ENCODE data around the gene HDAC8.
"Not testable (repeated sequence)": the region's sequence is repeated elsewhere in the genome, so short reads cannot be mapped to it uniquely, and the experiment has no call there.

Gene HDAC8

DNA sequence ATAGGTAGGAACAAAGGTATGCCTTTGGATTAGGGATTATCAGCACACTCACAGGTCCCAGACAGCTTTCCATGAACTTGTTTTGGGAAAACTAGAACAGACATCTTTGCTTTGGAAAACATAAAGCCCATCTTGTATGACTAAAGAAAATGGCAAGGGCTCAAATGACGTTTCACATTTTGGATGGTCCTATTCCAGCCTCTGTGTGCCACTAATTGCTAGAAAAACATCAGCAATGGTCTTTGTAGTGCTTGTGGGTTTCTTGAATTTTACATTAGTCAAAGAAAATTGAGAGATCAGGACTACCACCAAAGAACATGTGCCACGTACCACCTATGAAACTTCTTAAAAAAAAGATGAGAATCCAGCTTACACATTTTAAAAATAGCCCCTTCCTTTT is 111.4 kb downstream of the HDAC8 start:
- no peak for DNase-seq (ENCODE audit: low spot score)

DNA sequence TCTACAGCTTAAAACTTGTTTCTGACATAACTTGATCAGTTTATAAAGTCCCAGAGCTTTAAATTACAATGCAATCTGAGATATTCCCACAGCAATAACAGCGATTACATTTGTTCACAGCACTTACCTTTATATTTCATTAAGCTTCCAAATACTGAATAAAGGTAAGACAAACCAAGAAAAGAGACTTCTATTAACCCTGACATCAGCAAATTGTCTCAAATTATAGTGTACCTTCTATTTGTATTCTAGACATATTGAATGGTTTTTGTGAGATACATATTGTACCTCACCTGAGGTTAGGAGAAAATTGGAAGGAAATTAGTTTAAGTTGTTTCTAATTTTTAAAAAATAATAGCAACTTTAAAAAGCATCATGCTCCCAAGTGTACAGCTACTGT is 111.9 kb downstream of the HDAC8 start:
- no peak for DNase-seq (ENCODE audit: low spot score)

DNA sequence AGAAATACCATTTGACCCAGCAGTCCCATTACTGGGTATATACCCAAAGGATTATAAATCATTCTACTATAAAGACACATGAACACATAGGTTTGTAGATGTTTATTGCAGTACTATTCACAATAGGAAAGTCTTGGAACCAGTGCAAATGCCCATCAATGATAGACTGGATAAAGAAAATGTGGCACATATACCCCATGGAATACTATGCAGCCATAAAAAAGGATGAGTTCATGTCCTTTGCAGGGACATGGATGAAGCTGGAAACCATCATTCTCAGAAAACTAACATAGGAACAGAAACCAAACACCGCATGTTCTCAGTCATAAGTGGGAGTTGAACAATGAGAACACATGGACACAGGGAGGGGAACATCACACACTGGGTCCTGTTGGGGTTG is 123.6 kb downstream of the HDAC8 start:
- DNase-seq (ENCODE audit: low spot score): not testable (repeated sequence)

GRCh38 chrX:72440764-72441163 is 131.9 kb downstream of the HDAC8 start:
- not testable (repeated sequence) for DNase-seq (ENCODE audit: low spot score)

GRCh38 chrX:72436010-72436409 is 136.6 kb downstream of the HDAC8 start:
- no peak for DNase-seq (ENCODE audit: low spot score)

DNA sequence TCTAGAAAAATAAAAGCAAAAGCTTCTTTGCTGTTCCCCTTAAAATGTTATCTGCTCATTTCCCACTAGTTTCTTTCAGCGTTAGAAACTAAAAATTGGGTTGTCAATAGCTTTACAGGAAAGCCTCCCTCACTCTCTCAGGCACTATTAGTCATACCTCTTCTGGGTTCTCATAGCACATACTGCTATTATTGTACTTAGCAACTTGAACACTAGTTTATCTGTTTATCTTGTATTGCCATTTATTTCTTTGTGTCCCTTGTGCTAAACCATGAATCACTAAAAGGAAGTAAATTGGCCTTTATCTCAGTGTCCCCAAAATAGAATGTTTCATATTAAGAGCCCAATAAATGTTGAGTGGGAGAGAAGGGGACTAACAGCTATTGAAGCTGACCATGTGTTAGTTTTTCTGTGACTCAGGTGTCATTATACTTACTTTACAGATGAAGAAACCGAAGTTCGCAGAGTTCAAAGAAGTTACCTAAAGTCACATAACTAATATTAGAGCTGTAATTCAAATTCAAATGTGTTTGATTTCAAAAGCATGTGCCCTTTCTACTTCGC is 142.2 kb downstream of the HDAC8 start:
- no peak for DNase-seq (ENCODE audit: low spot score)

DNA sequence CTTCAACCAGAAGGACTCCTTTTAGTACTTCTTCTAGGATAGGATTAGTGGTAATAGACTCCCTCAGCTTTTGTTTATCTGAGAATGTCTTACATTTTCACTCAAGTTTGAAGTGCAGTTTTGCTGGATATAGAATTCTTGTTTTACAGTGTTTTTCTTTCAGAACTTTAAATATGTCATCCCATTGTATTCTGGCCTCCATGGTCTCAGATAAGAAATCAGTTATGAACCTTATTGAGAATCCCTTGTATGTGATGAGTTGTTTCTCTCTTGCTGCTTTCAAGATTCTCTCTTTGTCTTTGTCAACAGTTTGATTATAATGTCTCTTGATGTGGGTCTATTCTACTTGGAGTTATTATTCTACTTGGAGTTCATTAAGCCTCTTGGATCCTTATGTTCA is 150.8 kb downstream of the HDAC8 start:
- no peak for DNase-seq (ENCODE audit: low spot score)

DNA sequence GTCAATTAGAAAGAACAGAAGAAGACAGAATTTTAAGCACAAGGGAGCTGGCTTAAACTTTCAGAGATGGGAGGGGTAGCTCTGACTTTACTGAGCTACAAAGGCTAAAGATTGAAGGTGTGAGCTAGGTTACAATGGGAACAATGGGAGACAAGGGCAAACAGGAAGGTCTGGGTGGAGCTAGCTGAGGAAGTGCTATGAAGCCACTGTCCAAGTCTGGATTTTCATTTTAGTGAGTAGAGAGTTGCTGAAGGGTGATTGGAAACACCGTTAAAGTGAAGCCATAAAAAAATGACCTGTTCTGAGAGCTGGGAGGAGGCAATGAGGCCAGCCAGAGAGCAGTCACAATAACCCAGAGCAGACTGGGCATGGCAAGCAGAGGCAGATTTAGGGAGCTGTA is 162.7 kb downstream of the HDAC8 start:
- no peak for DNase-seq (ENCODE audit: low spot score)

GRCh38 chrX:72408885-72409284 is 163.8 kb downstream of the HDAC8 start:
- DNase-seq (ENCODE audit: low spot score): no peak

GRCh38 chrX:72405136-72405535 is 167.5 kb downstream of the HDAC8 start:
- not testable (repeated sequence) for DNase-seq (ENCODE audit: low spot score)

- DNase-seq (ENCODE audit: low spot score): no peak
Measured at GRCh38 chrX:72402614-72403013, 170.0 kb downstream of the HDAC8 start.

DNA sequence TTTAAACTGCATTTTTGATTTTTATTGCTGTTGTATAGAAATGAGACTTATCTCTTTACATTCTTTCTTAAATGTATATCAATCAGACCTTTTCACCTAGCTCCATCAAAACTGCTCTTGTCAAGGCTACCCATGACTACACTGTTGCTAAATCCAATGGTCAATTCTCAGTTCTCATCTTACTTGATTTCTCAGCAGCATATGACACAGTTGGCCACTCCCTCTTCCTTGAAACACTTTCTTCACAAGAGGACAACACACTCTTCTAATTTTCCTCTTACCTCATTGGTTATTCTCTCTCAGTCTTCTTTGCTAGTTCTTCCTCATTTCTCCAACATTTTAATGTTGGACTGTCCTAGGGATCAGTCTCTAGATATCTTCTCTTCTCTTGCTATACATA is 172.8 kb downstream of the HDAC8 start:
- DNase-seq (ENCODE audit: low spot score): no peak

DNA sequence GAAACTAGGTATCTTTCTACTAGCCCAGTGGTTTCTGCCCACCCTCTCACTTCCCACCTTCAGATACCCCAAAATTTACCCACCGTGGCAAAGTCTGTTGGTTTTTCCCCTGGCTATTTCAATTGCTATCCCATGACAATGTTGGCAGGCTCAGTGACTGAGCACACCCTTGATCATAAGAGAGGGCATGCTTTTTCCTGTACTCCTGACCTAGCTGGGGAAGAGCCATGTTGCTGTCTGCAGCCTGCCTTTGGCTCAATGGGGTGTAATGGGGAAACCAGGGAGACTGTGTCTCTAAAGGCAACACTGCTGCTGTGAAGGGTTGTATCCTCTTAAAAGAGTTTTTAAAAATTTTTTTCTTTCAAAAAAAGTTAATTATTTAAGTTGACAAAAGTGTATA is 176.5 kb downstream of the HDAC8 start:
- no peak for DNase-seq (ENCODE audit: low spot score)

DNA sequence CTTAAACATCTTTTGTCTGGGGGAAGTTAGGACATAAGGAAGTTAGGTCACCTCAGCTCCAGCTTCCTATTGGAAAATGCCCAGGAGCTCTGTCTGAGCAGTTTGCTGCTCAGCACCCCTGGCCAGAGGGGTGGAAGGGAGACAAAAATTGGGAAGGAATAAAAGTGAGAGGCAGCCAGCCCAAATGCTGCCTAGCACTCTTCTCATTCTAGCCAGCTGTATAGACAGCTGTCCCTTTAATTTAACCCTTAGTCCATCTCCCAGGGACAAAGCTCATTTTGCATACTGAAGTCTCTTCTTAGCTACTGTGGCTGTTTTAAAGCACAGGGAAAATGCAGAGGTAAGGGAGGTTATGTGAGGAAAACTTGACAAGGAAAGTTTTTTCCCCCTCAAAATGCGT is 177.4 kb downstream of the HDAC8 start:
- DNase-seq (ENCODE audit: low spot score): no peak

- no peak for DNase-seq (ENCODE audit: low spot score)
Measured at GRCh38 chrX:72394518-72395170, 178.0 kb downstream of the HDAC8 start.

GRCh38 chrX:72393836-72394517 is 178.7 kb downstream of the HDAC8 start:
- DNase-seq (ENCODE audit: low spot score): no peak

DNA sequence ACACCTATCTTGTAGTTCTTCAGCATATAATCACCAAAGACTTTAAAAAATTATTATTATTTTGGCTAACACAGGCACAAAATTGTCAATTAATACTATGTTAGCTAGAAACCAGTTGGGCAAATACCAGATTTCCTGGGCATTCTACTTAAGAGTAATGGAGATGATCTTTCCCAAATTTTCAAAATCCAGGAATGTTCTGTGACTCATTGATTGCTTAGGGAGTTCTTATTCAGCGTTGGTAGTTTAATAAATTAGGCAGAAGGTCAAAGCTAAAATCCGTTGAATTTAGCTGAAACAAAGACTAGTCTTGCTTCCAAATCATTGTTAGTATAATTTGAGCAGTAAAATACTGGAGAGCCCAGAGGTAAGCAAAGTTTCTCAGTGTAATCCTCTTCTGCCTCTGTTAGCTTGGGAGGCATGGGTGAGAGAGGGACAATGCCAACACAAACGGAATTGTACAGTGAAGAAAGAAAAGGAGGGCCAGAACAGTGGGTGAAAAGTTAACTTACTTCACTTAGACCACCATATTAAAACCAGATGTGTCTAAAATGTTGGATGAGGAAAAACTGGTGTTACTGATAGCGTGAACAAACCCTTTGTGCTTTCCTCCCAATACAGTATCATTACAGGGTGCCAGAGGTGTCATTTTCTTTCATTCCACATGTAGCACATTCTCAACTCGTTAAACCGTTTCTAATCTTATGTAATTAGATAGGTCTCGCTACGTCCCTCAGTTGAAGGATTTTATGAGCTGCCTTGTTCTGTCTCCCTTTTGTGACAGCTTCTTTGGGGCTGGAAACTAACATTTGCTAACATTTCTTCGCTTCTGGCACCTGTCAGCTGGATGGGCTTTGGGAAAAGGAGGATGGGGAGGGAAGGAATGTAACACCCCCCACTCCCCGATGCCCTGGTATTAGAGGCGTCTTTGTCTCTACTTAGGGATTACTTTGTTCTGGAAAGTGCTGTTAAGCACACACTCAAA is 179.5 kb downstream of the HDAC8 start:
- no peak for DNase-seq (ENCODE audit: low spot score)

- DNase-seq (ENCODE audit: low spot score): no peak
Measured at GRCh38 chrX:72392042-72392441, 180.6 kb downstream of the HDAC8 start.

- DNase-seq (ENCODE audit: low spot score): no peak
Measured at GRCh38 chrX:72387247-72387646, 185.4 kb downstream of the HDAC8 start.

GRCh38 chrX:72382202-72382595 is 190.4 kb downstream of the HDAC8 start:
- no peak for DNase-seq (ENCODE audit: low spot score)

- no peak for DNase-seq (ENCODE audit: low spot score)
Measured at GRCh38 chrX:72381439-72382201, 191.0 kb downstream of the HDAC8 start.

GRCh38 chrX:72376124-72376523 is 196.5 kb downstream of the HDAC8 start:
- DNase-seq (ENCODE audit: low spot score): no peak
